ENCODE results near the gene NOCT. TPM values are rescaled to one million over a fixed set of nuclear protein-coding genes. Genes with fewer than 3 reads are reported as not detected.
"Not testable (repeated sequence)": the region's sequence is repeated elsewhere in the genome, so short reads cannot be mapped to it uniquely, and the experiment has no call there.

NOCT gene
- total RNA-seq, 1 experiment from 2014 or later = 21.5 TPM

DNA sequence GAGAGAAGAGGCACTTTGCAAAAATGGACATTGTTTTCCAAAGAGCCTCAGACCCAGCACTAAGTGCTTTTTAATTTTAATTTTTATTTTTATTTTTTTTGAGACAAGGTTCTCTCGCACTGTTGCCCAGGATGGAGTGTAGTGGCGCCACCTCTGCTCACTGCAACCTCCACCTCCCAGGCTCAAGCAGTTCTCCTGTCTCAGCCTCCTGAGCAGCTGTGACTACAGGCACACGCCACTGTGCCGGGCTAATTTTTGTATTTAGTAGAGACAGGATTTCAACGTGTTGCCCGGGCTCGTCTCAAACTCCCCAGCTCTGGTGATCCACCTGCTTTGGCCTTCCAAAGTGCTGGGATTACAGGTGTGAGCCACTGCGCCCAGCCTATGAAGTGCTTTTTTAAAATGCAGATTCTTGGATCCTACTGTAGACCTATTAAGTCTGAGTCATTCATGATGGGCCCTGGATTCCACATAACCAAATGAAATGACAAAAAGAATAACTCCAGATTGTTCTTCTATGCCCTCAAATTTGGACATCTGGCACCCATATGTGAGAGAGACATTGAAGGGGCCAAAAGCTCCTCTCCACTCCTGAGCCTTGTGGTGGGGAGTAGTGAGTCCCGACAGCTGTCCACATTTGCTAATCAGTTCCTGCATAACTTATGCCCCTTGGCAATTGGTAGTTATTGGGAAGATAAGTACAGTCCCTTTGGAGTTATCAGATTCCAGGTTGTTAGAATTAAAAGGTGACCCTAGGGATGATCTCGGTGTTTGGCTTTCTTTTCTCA lies 3.6 kb downstream of the NOCT start:
- H3K27ac Mint-ChIP-seq (ENCODE audit: unreplicated experiment) = no peak overlapping the region
- peaks cover 18% of the 10 kb centered on the region for H3K4me1 Mint-ChIP-seq (ENCODE audit: low read depth, unreplicated experiment)

DNA sequence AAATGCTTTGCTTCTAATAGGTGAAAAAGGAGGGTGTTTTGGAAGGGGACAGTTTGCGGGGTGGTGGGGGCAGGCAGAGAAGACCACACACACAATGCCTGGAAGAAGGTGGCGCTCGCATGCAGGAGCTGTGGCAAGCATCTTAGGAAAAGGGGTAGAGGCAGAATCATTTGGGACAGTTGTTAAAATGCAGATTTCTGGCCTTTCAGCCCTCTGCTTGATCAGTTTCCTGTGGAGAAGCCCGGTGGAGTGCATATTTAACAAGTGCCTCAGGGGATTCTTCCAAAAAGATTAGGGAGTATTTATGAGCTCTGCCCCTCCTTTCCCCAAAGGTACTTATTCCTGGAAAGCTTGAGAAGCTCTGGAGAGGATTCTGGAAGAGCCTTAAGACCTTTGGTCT lies 4.8 kb downstream of the NOCT start:
- Mint-ChIP-seq H3K36me3 (ENCODE audit: insufficient read depth, unreplicated experiment) (peaks cover 82% of the 10 kb centered on the region), H3K4me1 (ENCODE audit: low read depth, unreplicated experiment) (peaks cover 13% of the 10 kb centered on the region), H3K27me3 (ENCODE audit: insufficient read depth, unreplicated experiment) (no peaks in the 10 kb centered on the region)

More for the DNA sequence above, 3.6 kb downstream of the NOCT start:
- DNase-seq = no peak
- Histone ChIP-seq H3K27me3 (replicated peaks; ENCODE audit: control insufficient read depth, insufficient read depth, low read length) (no peaks in the 10 kb centered on the region), H3K9me3 (no peaks in the 10 kb centered on the region), H3K4me1 (peaks cover 28% of the 10 kb centered on the region), H3K36me3 (ENCODE audit: control insufficient read depth, insufficient read depth, low read length) (peaks cover 1% of the 10 kb centered on the region), H3K4me3 (ENCODE audit: low read depth, low read length) (no peak overlapping the region)
- Mint-ChIP-seq H3K27me3 (ENCODE audit: insufficient read depth, unreplicated experiment) (no peaks in the 10 kb centered on the region), H3K9me3 (ENCODE audit: unreplicated experiment) (no peaks in the 10 kb centered on the region), H3K4me3 (ENCODE audit: unreplicated experiment) (peak overlapping the region; percentile 72), H3K36me3 (ENCODE audit: insufficient read depth, unreplicated experiment) (peaks cover 80% of the 10 kb centered on the region)
- TF ChIP-seq, protein P1, sequence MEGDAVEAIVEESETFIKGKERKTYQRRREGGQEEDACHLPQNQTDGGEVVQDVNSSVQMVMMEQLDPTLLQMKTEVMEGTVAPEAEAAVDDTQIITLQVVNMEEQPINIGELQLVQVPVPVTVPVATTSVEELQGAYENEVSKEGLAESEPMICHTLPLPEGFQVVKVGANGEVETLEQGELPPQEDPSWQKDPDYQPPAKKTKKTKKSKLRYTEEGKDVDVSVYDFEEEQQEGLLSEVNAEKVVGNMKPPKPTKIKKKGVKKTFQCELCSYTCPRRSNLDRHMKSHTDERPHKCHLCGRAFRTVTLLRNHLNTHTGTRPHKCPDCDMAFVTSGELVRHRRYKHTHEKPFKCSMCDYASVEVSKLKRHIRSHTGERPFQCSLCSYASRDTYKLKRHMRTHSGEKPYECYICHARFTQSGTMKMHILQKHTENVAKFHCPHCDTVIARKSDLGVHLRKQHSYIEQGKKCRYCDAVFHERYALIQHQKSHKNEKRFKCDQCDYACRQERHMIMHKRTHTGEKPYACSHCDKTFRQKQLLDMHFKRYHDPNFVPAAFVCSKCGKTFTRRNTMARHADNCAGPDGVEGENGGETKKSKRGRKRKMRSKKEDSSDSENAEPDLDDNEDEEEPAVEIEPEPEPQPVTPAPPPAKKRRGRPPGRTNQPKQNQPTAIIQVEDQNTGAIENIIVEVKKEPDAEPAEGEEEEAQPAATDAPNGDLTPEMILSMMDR (IDR thresholded peaks at IDR 0.05; ENCODE audit: insufficient read depth in 1 of 2, low read depth in 1 of 2, low read length in 1 of 2, severe bottlenecking in 1 of 2, unreplicated experiment in 1 of 2) = no peak
- intact Hi-C loops (cut with micrococcal nuclease; ENCODE audit: unreplicated experiment) = loop anchor here (5.0 kb wide), 1 partner anchor 433 kb away; the partner anchor contains the start of gene RAB33B
- POLR2A ChIA-PET = interaction anchor here (1.0 to 1.1 kb wide), 2 partner anchors 11 to 19 kb away, joined by 3 read pairs; no protein-coding TSS in a partner anchor
- no TSS peak for BruUV-seq (replicated peaks)
- CTCF ChIA-PET = interaction anchor here (2.7 kb wide), 1 partner anchor 11 kb away, joined by 11 read pairs; no protein-coding TSS in a partner anchor

DNA sequence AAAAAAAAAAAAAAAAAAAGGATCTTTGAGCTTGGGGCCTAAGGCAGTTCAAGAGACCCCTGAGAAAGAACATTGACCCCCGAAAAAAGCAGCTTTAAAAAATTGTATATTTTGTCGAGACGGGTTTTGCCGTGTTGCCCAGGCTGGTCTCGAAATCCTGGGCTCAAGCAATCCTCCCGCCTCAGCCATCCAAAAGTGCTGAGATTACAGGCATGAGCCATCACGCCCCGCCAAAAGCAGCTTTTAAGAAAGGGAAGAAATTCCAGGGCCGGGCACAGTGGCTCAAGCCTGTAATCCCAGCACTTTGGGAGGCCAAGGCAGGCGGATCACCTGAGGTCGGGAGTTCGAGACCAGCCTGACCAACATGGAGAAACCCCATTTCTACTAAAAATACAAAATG lies 5.5 kb downstream of the NOCT start:
- H3K9me3 Mint-ChIP-seq (ENCODE audit: unreplicated experiment); H3K4me3 Mint-ChIP-seq (ENCODE audit: unreplicated experiment); H3K27me3 Mint-ChIP-seq (ENCODE audit: insufficient read depth, unreplicated experiment); DNase-seq; H3K27ac Mint-ChIP-seq (ENCODE audit: unreplicated experiment); H3K9me3 ChIP-seq; H3K4me3 ChIP-seq (ENCODE audit: low read depth, low read length); H3K36me3 ChIP-seq (ENCODE audit: control insufficient read depth, insufficient read depth, low read length); intact Hi-C loops (cut with micrococcal nuclease; ENCODE audit: unreplicated experiment); BruUV-seq (replicated peaks); H3K27me3 ChIP-seq (replicated peaks; ENCODE audit: control insufficient read depth, insufficient read depth, low read length); POLR2A ChIA-PET: not testable (repeated sequence)
- Mint-ChIP-seq H3K36me3 (ENCODE audit: insufficient read depth, unreplicated experiment) (peaks cover 79% of the 10 kb centered on the region), H3K4me1 (ENCODE audit: low read depth, unreplicated experiment) (peaks cover 15% of the 10 kb centered on the region)
- CTCF ChIA-PET = interaction anchor here (1.0 kb wide), 1 partner anchor 10 kb away, joined by 8 read pairs; no protein-coding TSS in a partner anchor
- peaks cover 26% of the 10 kb centered on the region for H3K4me1 ChIP-seq

More for the DNA sequence above, 4.8 kb downstream of the NOCT start:
- Mint-ChIP-seq H3K9me3 (ENCODE audit: unreplicated experiment) (no peaks in the 10 kb centered on the region), H3K4me3 (ENCODE audit: unreplicated experiment) (no peak overlapping the region), H3K27ac (ENCODE audit: unreplicated experiment) (no peak overlapping the region)
- no TSS peak for BruUV-seq (replicated peaks)
- POLR2A ChIA-PET = no interaction called here
- Histone ChIP-seq H3K9me3 (no peaks in the 10 kb centered on the region), H3K4me1 (peaks cover 26% of the 10 kb centered on the region), H3K36me3 (ENCODE audit: control insufficient read depth, insufficient read depth, low read length) (peaks cover 1% of the 10 kb centered on the region), H3K4me3 (ENCODE audit: low read depth, low read length) (no peak overlapping the region), H3K27me3 (replicated peaks; ENCODE audit: control insufficient read depth, insufficient read depth, low read length) (no peaks in the 10 kb centered on the region)
- CTCF ChIA-PET = interaction anchor here (2.7 kb wide), 1 partner anchor 10 kb away, joined by 11 read pairs; no protein-coding TSS in a partner anchor
- intact Hi-C loops (cut with micrococcal nuclease; ENCODE audit: unreplicated experiment) = no loop called here
- TF ChIP-seq, protein P1 (IDR thresholded peaks at IDR 0.05; ENCODE audit: insufficient read depth in 1 of 2, low read depth in 1 of 2, low read length in 1 of 2, severe bottlenecking in 1 of 2, unreplicated experiment in 1 of 2) = no peak
- no peak for DNase-seq
